D341Med (cell line): ENCODE results near the gene LYPLAL1.
"Not testable (repeated sequence)": the region's sequence is repeated elsewhere in the genome, so short reads cannot be mapped to it uniquely, and the experiment has no call there.

Source experiments
- DNase-seq: peaks from one replicate; pipeline ENCODE4 v3.0.0; 2012; ENCODE audit warnings: low spot score

The LYPLAL1 gene

DNA sequence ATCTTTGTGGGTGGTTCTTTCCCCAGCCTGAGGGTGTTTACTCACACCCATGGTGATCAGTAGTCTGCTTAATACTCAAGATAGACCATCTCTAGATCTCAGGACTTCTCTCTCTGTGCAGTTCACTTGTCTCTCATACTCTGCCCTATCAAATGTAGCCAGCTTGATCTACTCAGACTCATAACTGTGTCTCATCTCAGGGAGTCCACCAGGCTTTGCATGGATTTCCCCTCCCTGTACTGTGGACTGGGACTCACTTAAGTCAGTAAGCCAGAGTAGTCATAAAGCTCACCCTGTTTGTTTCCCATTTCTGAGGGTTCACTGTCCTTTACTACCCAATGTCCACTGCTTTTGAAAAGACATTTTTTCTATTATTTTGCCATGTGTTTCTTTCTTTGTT lies 41.8 kb downstream of the LYPLAL1 start:
- no peak for DNase-seq

- DNase-seq: no peak
These were observed 47.3 kb downstream of the LYPLAL1 start for GRCh38 chr1:219220945-219221344.

GRCh38 chr1:219223496-219223895 lies 49.8 kb downstream of the LYPLAL1 start:
- no peak for DNase-seq

DNA sequence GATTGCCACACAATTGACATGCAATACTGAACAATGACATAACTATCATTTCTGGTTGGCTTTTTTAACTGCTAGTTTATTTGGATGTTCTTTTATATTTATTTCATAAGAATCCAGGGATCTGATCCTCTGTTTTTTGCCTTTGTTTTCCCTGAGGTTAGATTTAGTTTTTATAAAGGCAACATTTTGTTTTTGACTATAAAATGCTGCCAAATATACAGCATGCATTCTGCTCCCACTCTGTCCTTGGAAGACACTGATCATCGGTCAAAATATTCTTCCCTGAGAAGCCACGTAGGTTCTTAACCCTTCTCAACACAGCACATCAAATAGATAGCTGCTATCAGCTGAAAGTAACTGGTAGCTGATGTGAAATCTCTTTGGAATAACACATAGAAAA lies 52.5 kb downstream of the LYPLAL1 start:
- DNase-seq: no peak

DNA sequence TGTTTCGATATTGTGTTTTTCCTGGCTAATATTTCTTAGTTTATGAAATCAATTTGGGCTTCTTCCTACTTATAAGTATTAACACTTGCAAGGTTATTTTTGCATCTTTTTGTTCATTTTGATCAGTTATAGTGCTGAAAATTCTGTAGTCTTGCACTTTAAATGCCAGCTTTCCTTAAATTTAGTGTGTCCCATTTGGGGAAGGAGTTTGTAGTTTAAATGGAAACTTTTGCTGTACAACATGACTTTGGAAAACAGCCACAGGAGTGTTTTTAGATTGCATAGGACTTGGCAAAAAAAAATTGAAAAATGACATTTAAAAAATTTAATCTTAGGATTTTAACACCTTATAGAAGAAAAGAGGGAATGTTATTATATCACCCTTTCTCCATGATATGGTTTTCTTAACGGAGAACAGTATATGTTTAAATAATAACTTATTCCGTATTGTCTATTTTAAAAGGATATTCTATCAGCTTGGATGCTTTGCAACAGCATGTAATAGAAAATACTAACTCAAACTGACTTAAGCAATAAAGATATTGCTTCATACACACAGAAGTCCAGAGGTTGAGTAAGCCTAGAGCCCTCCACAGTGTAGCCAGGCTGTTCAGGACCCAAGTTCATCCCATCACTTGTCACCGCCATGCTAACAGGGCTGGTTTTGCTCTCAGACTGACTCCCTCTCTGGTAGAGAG lies 53.8 kb downstream of the LYPLAL1 start:
- no peak for DNase-seq

DNA sequence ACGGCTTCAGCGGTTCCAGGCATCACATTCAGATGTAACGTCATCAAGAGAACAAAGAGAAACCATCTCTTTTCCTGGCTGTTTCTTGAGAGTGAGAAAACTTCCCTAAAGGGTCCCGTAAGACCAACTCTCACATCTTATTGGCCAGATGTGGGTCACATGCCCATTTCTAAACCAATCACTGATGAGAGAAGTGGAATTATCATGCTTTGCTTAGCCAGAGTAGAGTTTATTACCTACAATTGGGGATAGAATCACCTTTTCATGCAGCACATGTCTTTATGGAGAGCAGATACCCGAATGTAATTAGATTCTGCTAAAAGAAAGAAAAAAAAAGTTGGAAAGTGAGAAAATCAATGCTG lies 54.4 kb downstream of the LYPLAL1 start:
- DNase-seq: no peak

DNA sequence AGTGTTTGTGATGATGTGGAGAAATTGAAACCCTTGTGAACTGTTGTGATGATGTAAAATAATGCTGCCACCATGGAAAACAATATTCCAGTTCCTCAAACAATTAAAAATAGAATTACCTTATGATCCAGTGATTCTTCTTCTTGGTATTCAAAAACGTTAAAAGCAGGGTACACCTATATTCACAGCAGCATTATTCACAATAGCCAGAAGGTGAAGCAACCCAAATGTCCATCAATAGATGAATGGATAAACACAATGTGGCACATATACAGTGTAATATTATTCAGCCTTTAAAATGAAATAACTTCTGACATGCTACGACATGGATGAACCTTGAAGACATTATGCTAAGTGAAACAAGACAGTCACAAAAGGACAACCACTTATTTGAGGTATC lies 59.2 kb downstream of the LYPLAL1 start:
- no peak for DNase-seq

DNA sequence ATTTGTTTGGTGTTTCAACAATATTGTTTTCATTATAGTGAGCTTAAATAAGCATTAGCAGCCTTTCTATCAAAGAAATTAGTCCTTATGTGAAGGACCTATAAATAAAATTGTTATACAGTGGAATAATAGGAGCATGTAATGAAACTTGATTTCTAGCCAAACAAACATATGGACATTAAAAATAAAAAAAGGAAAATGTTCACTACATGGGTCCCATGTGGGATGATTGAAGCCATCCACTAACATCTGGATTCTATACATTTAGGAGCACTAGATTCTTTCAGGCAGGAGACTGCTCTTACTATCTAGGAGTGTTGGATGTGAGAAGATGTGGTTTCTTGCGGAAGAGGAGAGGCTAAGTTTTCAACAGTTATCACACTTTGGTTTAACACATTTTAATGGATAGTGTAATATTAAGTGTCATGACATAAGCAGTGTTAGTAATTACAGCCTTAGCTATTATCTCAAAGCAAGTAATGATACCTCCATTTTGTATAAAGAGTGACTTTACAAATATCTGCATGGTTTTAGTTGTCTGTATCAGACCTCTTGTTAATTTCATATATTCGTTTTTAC lies 62.3 kb downstream of the LYPLAL1 start:
- DNase-seq: no peak

GRCh38 chr1:219236933-219237610 lies 63.4 kb downstream of the LYPLAL1 start:
- no peak for DNase-seq

DNA sequence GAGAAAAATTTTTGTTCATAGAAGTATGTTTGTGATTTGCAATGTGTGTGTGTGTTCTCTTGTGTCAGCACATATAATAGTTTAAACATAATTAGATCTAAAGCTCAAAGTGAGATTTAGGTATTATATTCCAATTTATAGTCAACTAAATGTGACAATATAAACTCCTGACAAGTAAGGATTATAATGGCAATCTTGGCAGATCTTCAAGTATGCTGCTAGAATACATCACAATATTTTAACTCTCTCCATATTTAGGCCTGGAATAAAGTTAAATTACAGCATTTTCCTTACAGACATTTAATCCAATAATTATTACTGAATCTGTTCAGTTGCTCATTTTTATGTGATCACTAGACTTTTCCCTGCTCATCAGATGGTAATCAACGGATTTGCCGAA lies 65.8 kb downstream of the LYPLAL1 start:
- DNase-seq: no peak

DNA sequence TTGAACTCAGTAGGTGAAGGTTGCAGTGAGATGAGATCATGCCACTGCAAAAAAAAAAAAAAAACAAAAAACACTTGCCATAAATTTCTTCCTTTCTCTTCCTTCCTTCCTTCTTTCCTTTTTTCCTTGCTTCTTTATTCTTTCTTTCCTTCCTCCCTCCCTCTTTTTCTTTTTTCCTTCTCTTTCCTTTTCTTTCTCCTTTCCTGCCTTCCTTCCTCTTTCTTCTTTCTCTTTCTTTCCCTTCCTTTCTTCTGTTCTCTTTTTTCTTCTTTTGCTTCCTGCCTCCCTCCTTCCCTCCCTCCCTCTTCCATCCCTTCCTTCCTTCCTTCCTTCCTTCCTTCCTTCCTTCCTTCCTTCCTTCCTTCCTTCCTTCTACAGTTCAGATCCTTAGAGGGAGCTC lies 71.2 kb downstream of the LYPLAL1 start:
- no peak for DNase-seq

DNA sequence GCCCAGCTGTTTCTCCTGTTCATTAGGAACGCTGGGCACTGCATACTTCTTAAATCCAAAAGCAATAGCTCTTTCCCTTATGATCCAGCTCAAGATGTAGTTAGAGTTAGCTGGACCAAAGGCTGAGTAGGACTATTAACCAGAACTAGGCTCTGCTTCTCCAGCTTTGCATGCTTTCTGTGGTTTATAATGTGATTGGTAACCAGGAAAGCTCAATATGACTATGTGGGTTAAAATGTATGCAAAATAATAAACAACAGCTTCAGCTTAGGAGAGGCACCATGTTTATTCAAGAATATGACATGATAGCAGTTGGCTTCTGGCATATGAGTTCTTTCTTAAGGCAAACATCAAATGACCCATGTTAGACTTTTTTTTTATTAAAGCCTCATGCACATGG lies 73.8 kb downstream of the LYPLAL1 start:
- no peak for DNase-seq

DNA sequence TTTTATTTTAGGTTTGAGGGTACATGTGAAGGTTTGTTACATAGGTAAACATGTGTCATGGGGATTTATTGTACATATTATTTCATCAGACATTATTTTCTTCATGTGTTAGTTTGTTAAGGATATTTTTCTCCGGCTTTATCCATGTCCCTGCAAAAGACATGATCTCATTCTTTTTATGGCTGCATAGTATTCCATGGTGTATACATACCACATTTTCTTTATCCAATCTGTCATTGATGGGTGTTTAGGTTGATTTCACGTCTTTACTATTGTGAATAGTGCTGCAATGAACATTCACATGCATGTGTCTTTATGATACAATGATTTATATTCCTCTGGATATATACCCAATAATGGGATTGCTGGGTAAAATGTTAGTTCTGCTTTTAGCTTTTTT lies 76.8 kb downstream of the LYPLAL1 start:
- DNase-seq: not testable (repeated sequence)

GRCh38 chr1:219257751-219258150 lies 84.1 kb downstream of the LYPLAL1 start:
- no peak for DNase-seq

GRCh38 chr1:219261454-219261853 lies 87.8 kb downstream of the LYPLAL1 start:
- no peak for DNase-seq
